T-cell (primary cell): ENCODE data around the gene DPYSL3. TPM values are rescaled to one million over a fixed set of nuclear protein-coding genes. Genes with fewer than 3 reads are reported as not detected.

Experiments used
- ATAC-seq, 4 experiments: fragments of 200-7000 bp in 3 of 4; fragments of 150-1000 bp in 1 of 4; cut with Tn5 transposase; replicated peaks in 1 of 4; 1 replicate in 3 of 4; 2 replicates in 1 of 4; pipeline ENCODE4 v1.10.0; 2021; ENCODE audit warnings: moderate library complexity in 3 of 4, mild to moderate bottlenecking in 2 of 4, moderate number of reproducible peaks in 1 of 4
- CTCF ChIA-PET, 2 donors: fragments of 300-600 bp; sonication (Branson Sonifier 250); formaldehyde crosslinking; loops; one replicate each; lab custom pipeline; 2022; ENCODE audit warnings: antibody characterized with exemption in 2 of 2; lab: Charles Lee
- POLR2A ChIA-PET, 2 donors: fragments of 300-600 bp; sonication (Branson Sonifier 250); formaldehyde crosslinking; loops; one replicate each; lab custom pipeline; 2022; ENCODE audit warnings: antibody characterized with exemption in 2 of 2; lab: Charles Lee
- DNase-seq, 35 experiments: peaks; one replicate each; pipeline versions ENCODE4 v3.0.0 to v3.0.0-alpha.2; 2013 to 2023
- H3K27ac ChIP-seq: one replicate; pipeline ENCODE4 v1.5.1; 2013; ENCODE audit warnings: low read length
- H3K27me3 ChIP-seq, 2 experiments: replicated peaks in 1 of 2; 1 replicate in 1 of 2; 2 replicates in 1 of 2; pipeline versions ENCODE4 v1.6.1 to v1.7.0; 2013; ENCODE audit warnings: low read length in 1 of 2, mixed read lengths in 1 of 2; ENCODE audit not compliant: control insufficient read depth in 2 of 2, insufficient read depth in 2 of 2; ENCODE audit errors: extremely low read depth in 1 of 2
- H3K36me3 ChIP-seq, 2 donors: 1 replicate in 1 of 2; 2 replicates in 1 of 2; pipeline versions ENCODE4 v1.6.1 to v1.7.0; 2013; ENCODE audit warnings: low read length in 1 of 2; ENCODE audit not compliant: control insufficient read depth in 2 of 2, insufficient read depth in 1 of 2; ENCODE audit errors: extremely low read depth in 1 of 2
- H3K4me1 ChIP-seq, 2 experiments: 1 replicate in 1 of 2; 2 replicates in 1 of 2; pipeline versions ENCODE4 v1.6.1 to v1.7.0; 2013; ENCODE audit warnings: low read length in 2 of 2, mixed read lengths in 1 of 2; ENCODE audit not compliant: insufficient read depth in 2 of 2, control insufficient read depth in 1 of 2; ENCODE audit errors: extremely low read depth in 1 of 2
- H3K4me3 ChIP-seq, 2 donors: 1 replicate in 1 of 2; 2 replicates in 1 of 2; pipeline versions ENCODE4 v1.5.1 to v1.7.0; 2013; ENCODE audit warnings: mild to moderate bottlenecking in 2 of 2, low read length in 1 of 2, moderate library complexity in 1 of 2; ENCODE audit not compliant: control insufficient read depth in 1 of 2; ENCODE audit errors: extremely low read depth in 1 of 2
- H3K9me3 ChIP-seq: 2 replicates; pipeline ENCODE4 v1.7.0; 2013
- H3K27ac Mint-ChIP-seq, 2 donors: one replicate each; pipeline ENCODE4 v1.8.0; 2020 to 2021; ENCODE audit warnings: mild to moderate bottlenecking in 2 of 2, mixed read lengths in 2 of 2
- H3K27me3 Mint-ChIP-seq, 2 donors: one replicate each; pipeline ENCODE4 v1.8.0; 2021 to 2022; ENCODE audit warnings: mixed read lengths in 2 of 2
- H3K36me3 Mint-ChIP-seq: one replicate; pipeline ENCODE4 v1.8.0; 2021; ENCODE audit warnings: mixed read lengths
- H3K4me1 Mint-ChIP-seq, 3 donors: one replicate each; pipeline ENCODE4 v1.8.0; 2020 to 2022; ENCODE audit warnings: mixed read lengths in 3 of 3, mild to moderate bottlenecking in 1 of 3
- H3K4me3 Mint-ChIP-seq, 3 donors: one replicate each; pipeline ENCODE4 v1.8.0; 2020 to 2022; ENCODE audit warnings: mild to moderate bottlenecking in 3 of 3, mixed read lengths in 3 of 3, moderate library complexity in 3 of 3
- H3K9me3 Mint-ChIP-seq, 3 donors: one replicate each; pipeline ENCODE4 v1.8.0; 2020 to 2022; ENCODE audit warnings: mixed read lengths in 3 of 3
- WGBS: methylation state at CpG from one replicate; pipeline ENCODE4 v1.1.5; 2013; ENCODE audit warnings: missing lambda C conversion rate; ENCODE audit not compliant: insufficient coverage; 5-methylcytosine and 5-hydroxymethylcytosine counted together
- total RNA-seq, 35 experiments: library from RNA in 6 of 35; stranded (reverse) in 6 of 35; fragments of 120-200 nt in 1 of 35; gene quantifications; one replicate each; pipeline versions ENCODE4 v1.2.1 to v1.2.4 and lab custom pipeline; 2013 to 2026

The DPYSL3 gene
- total RNA-seq, 5 donors from 2014 or later (not counting 1 experiment from before 2014, with no cell fraction given): 0.09 to 0.68 (median 0.54) TPM

GRCh38 chr5:147361441-147362175 lies 148.3 kb downstream of the DPYSL3 start:
- Mint-ChIP-seq H3K4me1 (peaks cover 0 to 5% (median 0%) of the 10 kb centered on the region in 3 donors), H3K27me3 (no peaks in the 10 kb centered on the region), H3K36me3 (no peaks in the 10 kb centered on the region), H3K9me3 (peaks cover 0 to 8% (median 3%) of the 10 kb centered on the region in 3 donors), H3K27ac (no peak overlapping the region), H3K4me3 (no peak overlapping the region)
- Histone ChIP-seq H3K4me3 (no peak overlapping the region), H3K4me1 (no peaks in the 10 kb centered on the region), H3K36me3 (no peaks in the 10 kb centered on the region), H3K27me3 (no peaks in the 10 kb centered on the region), H3K27ac (no peak overlapping the region), H3K9me3 (no peaks in the 10 kb centered on the region)
- POLR2A ChIA-PET: interaction anchor here in 1 of 2 donors (0.7 kb wide), 1 partner anchor 27 kb away, joined by 4 read pairs; no protein-coding TSS in a partner anchor
- CTCF ChIA-PET: no interaction called here
- ATAC-seq (no peak), DNase-seq (no peak)
- WGBS: 10% methylated on average over 1 of the region's 4 CpGs

GRCh38 chr5:147360816-147361215 lies 149.1 kb downstream of the DPYSL3 start:
- Histone ChIP-seq H3K27ac (no peak overlapping the region), H3K27me3 (no peaks in the 10 kb centered on the region), H3K36me3 (no peaks in the 10 kb centered on the region), H3K4me1 (no peaks in the 10 kb centered on the region), H3K4me3 (no peak overlapping the region), H3K9me3 (no peaks in the 10 kb centered on the region)
- no peak for DNase-seq
- ChIA-PET CTCF (no interaction called here), POLR2A (interaction anchor here in 1 of 2 donors (0.7 kb wide), 1 partner anchor 27 kb away, joined by 4 read pairs; no protein-coding TSS in a partner anchor)
- Mint-ChIP-seq H3K27me3 (no peaks in the 10 kb centered on the region), H3K27ac (no peak overlapping the region), H3K4me3 (no peak overlapping the region), H3K4me1 (no peaks in the 10 kb centered on the region), H3K36me3 (no peaks in the 10 kb centered on the region), H3K9me3 (peaks cover 0 to 4% (median 3%) of the 10 kb centered on the region in 3 donors)
- no peak for ATAC-seq
- no CpG with 5 or more reads among the region's 2 CpGs for WGBS

GRCh38 chr5:147359581-147359980 lies 150.3 kb downstream of the DPYSL3 start:
- no peaks in the 10 kb centered on the region for H3K27me3 Mint-ChIP-seq
- ChIA-PET POLR2A (no interaction called here), CTCF (no interaction called here)
- H3K36me3 Mint-ChIP-seq: no peaks in the 10 kb centered on the region
- 40% methylated on average over 1 of the region's 2 CpGs for WGBS
- Histone ChIP-seq H3K27me3 (no peaks in the 10 kb centered on the region), H3K36me3 (no peaks in the 10 kb centered on the region), H3K27ac (no peak overlapping the region), H3K4me1 (no peaks in the 10 kb centered on the region), H3K4me3 (no peak overlapping the region), H3K9me3 (no peaks in the 10 kb centered on the region)
- no peaks in the 10 kb centered on the region for H3K4me1 Mint-ChIP-seq
- peaks cover 0 to 4% (median 3%) of the 10 kb centered on the region in 3 donors for H3K9me3 Mint-ChIP-seq
- no peak overlapping the region for H3K4me3 Mint-ChIP-seq
- ATAC-seq (no peak), DNase-seq (no peak)
- no peak overlapping the region for H3K27ac Mint-ChIP-seq

GRCh38 chr5:147359101-147359500 lies 150.8 kb downstream of the DPYSL3 start:
- WGBS: no CpG with 5 or more reads among the region's 1 CpG
- H3K27me3 Mint-ChIP-seq: no peaks in the 10 kb centered on the region
- no peaks in the 10 kb centered on the region for H3K36me3 ChIP-seq
- ATAC-seq (no peak), DNase-seq (no peak)
- H3K4me1 Mint-ChIP-seq: no peaks in the 10 kb centered on the region
- no peaks in the 10 kb centered on the region for H3K36me3 Mint-ChIP-seq
- H3K27ac ChIP-seq: no peak overlapping the region
- H3K4me3 Mint-ChIP-seq: no peak overlapping the region
- ChIA-PET POLR2A (no interaction called here), CTCF (no interaction called here)
- H3K9me3 Mint-ChIP-seq: peaks cover 0 to under 1% (median under 1%) of the 10 kb centered on the region in 3 donors
- H3K9me3 ChIP-seq: no peaks in the 10 kb centered on the region
- H3K4me3 ChIP-seq: no peak overlapping the region
- no peaks in the 10 kb centered on the region for H3K27me3 ChIP-seq
- H3K4me1 ChIP-seq: no peaks in the 10 kb centered on the region
- H3K27ac Mint-ChIP-seq: no peak overlapping the region

- Mint-ChIP-seq H3K4me3 (no peak overlapping the region), H3K27me3 (peaks cover 0 to 7% of the 10 kb centered on the region in 2 donors), H3K36me3 (no peaks in the 10 kb centered on the region), H3K9me3 (no peaks in the 10 kb centered on the region), H3K4me1 (no peaks in the 10 kb centered on the region), H3K27ac (no peak overlapping the region)
- ATAC-seq (no peak), DNase-seq (no peak)
- H3K27me3 ChIP-seq: peaks cover 0 to 4% of the 10 kb centered on the region in 2 experiments
- H3K9me3 ChIP-seq: no peaks in the 10 kb centered on the region
- ChIA-PET POLR2A (no interaction called here), CTCF (no interaction called here)
- H3K4me3 ChIP-seq: no peak overlapping the region
- H3K27ac ChIP-seq: no peak overlapping the region
- H3K36me3 ChIP-seq: no peaks in the 10 kb centered on the region
- H3K4me1 ChIP-seq: no peaks in the 10 kb centered on the region
- WGBS: no CpG with 5 or more reads among the region's 2 CpGs
Observed at GRCh38 chr5:147349241-147349640, 160.6 kb downstream of the DPYSL3 start.

GRCh38 chr5:147348451-147348850 lies 161.4 kb downstream of the DPYSL3 start:
- Histone ChIP-seq H3K4me3 (no peak overlapping the region), H3K9me3 (no peaks in the 10 kb centered on the region), H3K4me1 (no peaks in the 10 kb centered on the region), H3K36me3 (no peaks in the 10 kb centered on the region), H3K27ac (no peak overlapping the region), H3K27me3 (peaks cover 0 to 4% of the 10 kb centered on the region in 2 experiments)
- CTCF ChIA-PET: no interaction called here
- H3K27me3 Mint-ChIP-seq: peaks cover 0 to 6% of the 10 kb centered on the region in 2 donors
- no peaks in the 10 kb centered on the region for H3K36me3 Mint-ChIP-seq
- H3K27ac Mint-ChIP-seq: no peak overlapping the region
- DNase-seq: no peak
- no peaks in the 10 kb centered on the region for H3K9me3 Mint-ChIP-seq
- POLR2A ChIA-PET: no interaction called here
- no peaks in the 10 kb centered on the region for H3K4me1 Mint-ChIP-seq
- ATAC-seq: no peak
- WGBS: 100% methylated on average over 1 of the region's 5 CpGs
- H3K4me3 Mint-ChIP-seq: no peak overlapping the region
